Stimulated activated naive CD4-positive, alpha-beta T cell treated with Interleukin-2 at 50 U/mL for 16 hours (primary cell): ENCODE measurements around the gene DSCAM.
"Not testable (repeated sequence)": the region's sequence is repeated elsewhere in the genome, so short reads cannot be mapped to it uniquely, and the experiment has no call there.

Experiments
- DNase-seq: peaks from one replicate; lab custom pipeline; 2025; lab: John Stamatoyannopoulos, UW

The DSCAM gene

DNA sequence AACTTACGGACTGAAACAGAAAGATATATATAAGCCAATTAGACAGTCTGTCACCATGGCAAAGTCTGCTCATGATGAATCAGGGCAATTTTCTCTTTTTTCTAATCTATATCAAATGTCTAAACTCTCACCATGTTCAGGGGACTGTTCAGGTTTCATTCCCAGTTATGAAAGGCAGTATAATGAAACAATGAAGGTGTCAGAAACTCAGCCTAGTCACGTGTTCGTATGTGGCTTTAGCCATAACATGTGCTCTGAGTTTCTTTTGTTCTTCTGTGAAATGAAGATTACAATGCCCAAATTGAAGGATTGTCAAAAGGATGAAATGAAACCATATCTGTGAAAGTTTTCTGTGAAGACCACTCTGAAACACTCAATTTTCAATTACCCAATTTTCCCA, 392.9 kb downstream of the DSCAM start:
- DNase-seq = no peak

GRCh38 chr21:40453183-40453582, 393.8 kb downstream of the DSCAM start:
- no peak for DNase-seq

GRCh38 chr21:40452548-40452947, 394.4 kb downstream of the DSCAM start:
- DNase-seq = no peak

DNA sequence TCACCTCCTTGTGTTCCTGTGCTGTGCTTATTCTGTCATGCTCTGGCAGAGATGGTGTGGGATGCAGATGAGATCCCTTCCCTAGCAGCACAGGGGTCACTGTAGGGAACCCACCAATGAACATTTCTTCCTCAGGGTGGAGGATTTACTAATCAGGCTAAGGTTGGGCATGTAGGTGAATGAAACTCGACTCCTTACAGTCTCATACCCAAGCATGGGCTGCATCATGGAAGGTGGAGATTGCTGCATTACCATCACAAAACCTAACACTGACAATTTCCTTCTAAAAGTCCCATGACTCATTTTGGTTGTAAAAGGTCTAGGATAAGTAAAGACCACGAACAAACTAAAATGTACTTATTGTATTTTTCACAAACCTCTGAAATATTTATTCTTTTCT, 399.9 kb downstream of the DSCAM start:
- no peak for DNase-seq

GRCh38 chr21:40445349-40445921, 401.5 kb downstream of the DSCAM start:
- no peak for DNase-seq

- DNase-seq = not testable (repeated sequence)
These were observed 407.4 kb downstream of the DSCAM start for GRCh38 chr21:40439581-40439980.

DNA sequence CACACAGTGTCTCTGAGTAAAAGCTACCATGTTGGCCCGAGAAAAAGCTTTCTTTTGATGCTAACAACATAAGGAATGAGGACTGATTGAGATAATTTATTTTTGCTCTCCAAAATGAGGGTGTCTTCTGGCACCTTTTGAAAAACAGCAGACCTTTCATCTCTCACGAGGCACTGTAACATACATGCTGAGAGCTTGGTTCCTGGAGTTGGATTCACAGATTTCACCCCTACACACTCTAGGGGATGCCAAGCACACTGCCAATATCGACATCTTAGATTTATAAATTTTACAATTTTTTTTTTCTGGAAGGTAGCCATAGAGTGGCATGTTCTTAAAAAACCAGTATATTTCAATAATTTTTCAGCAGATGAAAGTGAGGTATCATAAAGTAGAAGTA, 408.3 kb downstream of the DSCAM start:
- DNase-seq = no peak

DNA sequence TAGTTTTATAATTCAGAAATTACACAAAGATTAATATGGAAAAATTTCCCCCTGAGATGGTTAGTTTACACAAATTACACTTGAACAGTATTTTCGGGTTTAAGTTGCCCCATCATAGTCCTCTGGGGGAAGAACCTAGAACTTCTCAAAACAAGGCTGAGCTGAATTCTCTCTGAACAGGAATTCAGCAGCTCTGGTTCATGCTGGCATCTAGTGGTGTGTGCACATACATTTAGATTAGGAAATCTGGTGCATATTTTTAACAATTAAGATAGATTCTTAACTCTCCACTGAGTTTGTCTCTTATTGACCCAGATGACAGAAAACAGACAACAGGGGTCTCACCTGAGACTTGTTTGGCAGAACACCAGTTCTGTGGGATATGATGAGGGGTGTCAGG, 410.7 kb downstream of the DSCAM start:
- no peak for DNase-seq

GRCh38 chr21:40433538-40433937, 413.4 kb downstream of the DSCAM start:
- no peak for DNase-seq

DNA sequence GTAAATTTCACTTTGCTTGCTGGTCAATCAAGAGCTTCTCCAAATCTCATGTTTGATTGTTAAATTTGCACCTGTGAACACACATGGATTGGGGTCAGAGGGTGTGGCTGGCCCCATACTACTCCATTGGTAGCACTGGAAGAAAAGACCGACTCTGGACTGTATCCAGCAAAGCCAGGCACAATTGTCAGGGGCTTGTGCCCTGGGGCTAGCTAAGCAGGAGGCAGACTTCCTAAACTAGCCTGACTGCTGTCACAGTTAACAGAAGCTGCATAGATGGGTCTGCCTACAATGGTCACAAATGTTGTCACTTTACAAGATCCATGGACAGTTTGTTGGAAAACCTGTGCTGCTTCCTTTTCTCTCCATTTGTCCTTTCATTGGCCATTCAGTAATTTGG, 421.0 kb downstream of the DSCAM start:
- no peak for DNase-seq

- DNase-seq = no peak
These were observed 423.9 kb downstream of the DSCAM start for GRCh38 chr21:40422896-40423635.

GRCh38 chr21:40421121-40421520, 425.8 kb downstream of the DSCAM start:
- no peak for DNase-seq

DNA sequence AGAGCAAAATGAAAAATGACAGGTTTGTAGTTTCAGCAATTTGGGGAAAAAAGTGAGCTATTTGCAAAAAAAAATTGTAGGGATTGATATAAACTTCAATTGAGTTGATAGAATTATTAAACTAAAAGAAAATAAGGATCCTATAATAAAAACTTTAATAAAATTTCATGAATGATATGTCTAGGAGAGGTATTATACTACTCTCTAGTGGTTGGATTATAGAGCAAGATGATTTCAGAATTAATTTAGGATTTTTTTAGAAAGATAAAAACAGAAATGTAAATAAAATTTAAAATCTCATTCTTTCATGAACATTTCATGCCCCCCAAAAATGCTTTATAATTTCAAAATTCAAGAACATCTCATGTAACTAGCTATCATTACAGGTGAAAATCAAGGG, 430.4 kb downstream of the DSCAM start:
- no peak for DNase-seq

DNA sequence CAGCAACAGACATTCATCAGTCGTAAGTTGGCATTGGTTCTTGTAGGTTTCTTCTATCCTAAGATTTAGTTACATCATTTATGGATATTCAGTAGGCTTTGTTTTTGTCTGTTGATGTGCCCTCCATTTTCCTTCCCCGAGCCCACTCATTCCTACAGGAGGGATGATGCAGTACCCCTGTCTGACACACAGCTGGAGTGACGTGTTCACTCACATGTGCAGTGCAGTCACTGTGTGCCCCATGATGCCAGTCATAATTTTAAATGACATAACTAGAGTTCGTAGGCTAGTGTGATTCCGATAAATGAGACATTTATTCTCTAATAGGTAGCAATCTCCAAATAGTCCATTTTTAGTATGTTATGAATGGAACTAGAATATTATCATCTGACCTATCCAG, 438.4 kb downstream of the DSCAM start:
- DNase-seq = no peak

GRCh38 chr21:40404396-40404800, 442.6 kb downstream of the DSCAM start:
- DNase-seq = no peak

DNA sequence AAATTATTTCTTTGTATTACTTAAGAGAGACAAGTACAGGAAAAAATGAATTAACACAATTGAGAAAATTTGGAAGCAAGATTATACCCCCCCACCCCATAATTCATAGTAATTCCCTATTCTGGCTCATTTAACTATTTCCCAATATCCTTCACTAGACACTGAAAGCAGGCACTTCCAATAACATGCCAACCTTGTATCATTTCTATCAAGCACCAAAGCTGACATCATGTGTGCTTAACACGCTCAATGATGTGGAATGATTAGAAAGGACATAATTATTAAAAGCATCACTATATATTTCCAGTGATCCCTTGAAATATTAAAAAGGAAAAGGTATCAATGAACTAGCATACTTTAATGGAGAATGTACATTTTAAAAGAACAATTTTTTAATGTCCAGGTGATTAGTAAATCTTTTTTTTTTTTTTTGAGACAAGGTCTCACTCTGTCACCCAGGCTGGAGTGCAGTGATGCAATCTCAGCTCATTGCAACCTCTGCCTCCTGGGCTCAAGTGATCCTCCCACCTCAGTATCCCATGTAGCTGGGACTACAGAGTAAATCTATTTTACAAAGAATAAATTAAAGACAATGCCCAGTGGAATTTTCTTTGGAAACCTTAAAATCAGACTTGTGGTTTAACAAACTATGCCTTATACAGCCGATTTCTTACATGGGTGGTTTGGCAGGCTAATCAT, 443.9 kb downstream of the DSCAM start:
- DNase-seq = no peak

- DNase-seq = no peak
These were observed 451.2 kb downstream of the DSCAM start for GRCh38 chr21:40395732-40396131.

GRCh38 chr21:40393066-40393465, 453.9 kb downstream of the DSCAM start:
- DNase-seq = no peak

DNA sequence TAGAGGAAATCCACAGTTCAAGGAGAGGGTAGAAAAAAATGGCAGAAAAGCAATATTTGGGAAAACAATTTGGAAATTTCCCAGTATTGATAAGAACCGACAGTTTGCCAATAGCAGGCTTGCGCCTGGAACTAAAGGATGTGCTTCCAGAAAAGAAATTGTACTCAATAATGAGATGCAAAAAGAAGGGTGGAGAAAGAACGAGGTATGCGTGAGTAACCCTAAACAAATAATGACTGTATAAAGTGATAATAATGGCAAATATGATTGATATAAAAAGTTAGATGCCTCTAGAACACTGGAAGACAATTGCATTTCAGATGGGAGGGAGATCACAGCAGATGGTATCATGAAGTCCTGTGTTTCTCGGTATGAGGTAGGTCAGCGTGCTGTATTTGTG, 458.9 kb downstream of the DSCAM start:
- no peak for DNase-seq

- no peak for DNase-seq
These were observed 459.8 kb downstream of the DSCAM start for GRCh38 chr21:40386981-40387747.

DNA sequence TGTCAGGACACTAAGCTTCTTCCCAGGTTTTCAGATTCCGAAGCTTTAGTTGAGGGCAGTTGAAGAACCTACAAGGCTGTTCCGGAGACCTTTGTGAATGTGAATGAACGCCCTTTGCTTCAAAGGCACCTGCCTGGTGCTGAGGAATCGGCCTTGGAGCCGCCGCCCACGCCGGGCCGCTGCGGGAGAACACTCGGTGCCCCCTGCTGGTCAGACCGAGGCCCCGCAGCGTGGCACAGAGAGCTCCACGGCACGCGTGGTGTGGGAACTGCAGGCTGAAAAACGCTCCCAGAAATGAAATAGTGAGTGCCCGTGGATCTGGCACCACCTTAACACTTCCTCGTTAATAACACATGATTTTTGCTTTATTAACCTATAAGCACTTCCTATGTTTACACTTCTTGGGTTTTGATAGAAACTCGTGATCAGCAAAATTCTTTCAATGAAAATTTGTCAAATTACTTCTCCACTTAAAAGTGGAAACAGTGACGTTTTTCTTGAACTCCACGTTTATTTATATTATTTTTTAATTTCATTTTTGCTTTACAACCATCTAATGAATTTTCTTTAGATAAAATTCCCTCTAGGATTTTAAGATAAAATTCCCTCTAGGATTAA, 460.6 kb downstream of the DSCAM start:
- no peak for DNase-seq

DNA sequence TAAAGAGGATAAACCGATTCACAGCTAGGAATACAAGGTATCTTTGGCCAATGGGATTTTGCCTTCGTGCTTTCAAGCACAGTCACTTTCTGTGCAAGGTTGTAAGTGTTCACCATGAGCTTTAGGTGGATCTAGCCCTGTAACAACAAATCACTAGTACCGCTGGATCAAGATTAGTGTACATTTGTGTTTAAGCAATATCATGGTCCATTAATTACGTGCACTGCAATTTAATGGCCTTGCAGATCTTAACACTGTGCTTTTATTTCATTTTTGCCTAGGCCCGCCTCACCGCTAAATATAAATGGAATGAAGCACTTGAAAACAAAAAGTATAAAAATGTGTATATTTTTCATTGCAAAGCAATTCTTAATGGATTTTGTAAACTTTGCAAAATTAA, 461.1 kb downstream of the DSCAM start:
- no peak for DNase-seq
